K562 (cell line): ENCODE results near the gene FNBP1.

Experiments used
- ZNF121 ChIP-seq: sonication (generic); formaldehyde crosslinking; conservative IDR thresholded peaks from 2 replicates; pipeline ENCODE4 v1.8.0; 2022; ENCODE audit warnings: missing genetic modification reagents
- TF ChIP-seq, protein P1 (sequence below): sonication (generic); formaldehyde crosslinking; IDR thresholded peaks from 2 replicates; pipeline ENCODE4 v1.8.0; 2022; ENCODE audit warnings: mild to moderate bottlenecking, low read depth, missing genetic modification reagents

DNA sequence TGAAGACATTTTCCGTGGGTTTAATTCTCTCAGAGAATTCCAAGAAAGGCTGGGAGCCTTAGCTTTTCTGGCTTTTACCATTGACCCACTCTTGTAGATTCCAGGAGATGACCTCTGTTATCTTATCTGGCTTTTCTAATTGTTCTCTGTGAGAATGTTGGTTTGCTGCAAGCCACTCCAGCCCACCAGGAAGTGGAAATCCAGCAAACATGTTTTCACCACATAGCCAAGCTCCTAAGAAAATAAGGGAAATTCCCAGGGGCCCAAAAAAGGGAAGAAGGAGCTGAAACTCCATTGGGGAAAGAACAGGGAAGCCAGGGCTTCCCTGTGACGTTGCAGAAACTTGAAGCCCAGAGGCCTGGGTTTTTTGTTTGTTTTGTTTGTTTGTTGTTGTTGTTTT, 30.4 kb upstream of the FNBP1 start:
- TF ChIP-seq, protein P1, sequence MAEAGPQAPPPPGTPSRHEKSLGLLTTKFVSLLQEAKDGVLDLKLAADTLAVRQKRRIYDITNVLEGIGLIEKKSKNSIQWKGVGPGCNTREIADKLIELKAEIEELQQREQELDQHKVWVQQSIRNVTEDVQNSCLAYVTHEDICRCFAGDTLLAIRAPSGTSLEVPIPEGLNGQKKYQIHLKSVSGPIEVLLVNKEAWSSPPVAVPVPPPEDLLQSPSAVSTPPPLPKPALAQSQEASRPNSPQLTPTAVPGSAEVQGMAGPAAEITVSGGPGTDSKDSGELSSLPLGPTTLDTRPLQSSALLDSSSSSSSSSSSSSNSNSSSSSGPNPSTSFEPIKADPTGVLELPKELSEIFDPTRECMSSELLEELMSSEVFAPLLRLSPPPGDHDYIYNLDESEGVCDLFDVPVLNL: no peak
- TF ChIP-seq ZNF121 (CRISPR knock-in tag): no peak
